ENCODE measurements around the gene TBC1D19.
"Not testable (repeated sequence)": the region's sequence is repeated elsewhere in the genome, so short reads cannot be mapped to it uniquely, and the experiment has no call there.

The TBC1D19 gene

GRCh38 chr4:26687728-26688127 is 103.8 kb downstream of the TBC1D19 start:
- DNase-seq, result no peak

GRCh38 chr4:26690506-26690905 is 106.6 kb downstream of the TBC1D19 start:
- DNase-seq, result no peak

GRCh38 chr4:26692014-26692726 is 108.3 kb downstream of the TBC1D19 start:
- peak; percentile 32 for DNase-seq

GRCh38 chr4:26694131-26694530 is 110.2 kb downstream of the TBC1D19 start:
- DNase-seq, result not testable (repeated sequence)

GRCh38 chr4:26700110-26700509 is 116.2 kb downstream of the TBC1D19 start:
- no peak for DNase-seq

GRCh38 chr4:26701095-26701494 is 117.2 kb downstream of the TBC1D19 start:
- DNase-seq, result no peak

GRCh38 chr4:26701786-26702227 is 117.9 kb downstream of the TBC1D19 start:
- no peak for DNase-seq

- DNase-seq, result no peak
Observed at GRCh38 chr4:26707342-26707741, 123.5 kb downstream of the TBC1D19 start.

GRCh38 chr4:26709246-26709645 is 125.4 kb downstream of the TBC1D19 start:
- DNase-seq, result no peak

GRCh38 chr4:26713563-26714151 is 129.8 kb downstream of the TBC1D19 start:
- no peak for DNase-seq

- DNase-seq, result no peak
Observed at GRCh38 chr4:26715636-26716242, 131.9 kb downstream of the TBC1D19 start.

- peak; percentile 29 for DNase-seq
Observed at GRCh38 chr4:26717332-26717731, 133.4 kb downstream of the TBC1D19 start.

- DNase-seq, result no peak
Observed at GRCh38 chr4:26719954-26720552, 136.2 kb downstream of the TBC1D19 start.

- DNase-seq, result no peak
Observed at GRCh38 chr4:26721685-26722084, 137.8 kb downstream of the TBC1D19 start.

GRCh38 chr4:26723216-26723615 is 139.3 kb downstream of the TBC1D19 start:
- no peak for DNase-seq

- DNase-seq, result no peak
Observed at GRCh38 chr4:26724534-26724933, 140.7 kb downstream of the TBC1D19 start.

- no peak for DNase-seq
Observed at GRCh38 chr4:26726655-26727387, 142.9 kb downstream of the TBC1D19 start.

GRCh38 chr4:26727844-26728243 is 144.0 kb downstream of the TBC1D19 start:
- no peak for DNase-seq

GRCh38 chr4:26729027-26729426 is 145.1 kb downstream of the TBC1D19 start:
- DNase-seq, result no peak

- no peak for DNase-seq
Observed at GRCh38 chr4:26729547-26729946, 145.7 kb downstream of the TBC1D19 start.

GRCh38 chr4:26731351-26732035 is 147.6 kb downstream of the TBC1D19 start:
- DNase-seq, result no peak

- no peak for DNase-seq
Observed at GRCh38 chr4:26732356-26732755, 148.5 kb downstream of the TBC1D19 start.

Data from T1000 (cell line).